Endometrium (tissue), 2 donors: ENCODE results near the gene SPATA3.

Source experiments
- FAIRE-seq: peaks from 2 replicates; lab custom pipeline; 2012; peaks lifted over from hg19 to GRCh38; lab: Jason Lieb, UNC
- donor health status: control.
- donor health status: control.

Gene SPATA3

DNA sequence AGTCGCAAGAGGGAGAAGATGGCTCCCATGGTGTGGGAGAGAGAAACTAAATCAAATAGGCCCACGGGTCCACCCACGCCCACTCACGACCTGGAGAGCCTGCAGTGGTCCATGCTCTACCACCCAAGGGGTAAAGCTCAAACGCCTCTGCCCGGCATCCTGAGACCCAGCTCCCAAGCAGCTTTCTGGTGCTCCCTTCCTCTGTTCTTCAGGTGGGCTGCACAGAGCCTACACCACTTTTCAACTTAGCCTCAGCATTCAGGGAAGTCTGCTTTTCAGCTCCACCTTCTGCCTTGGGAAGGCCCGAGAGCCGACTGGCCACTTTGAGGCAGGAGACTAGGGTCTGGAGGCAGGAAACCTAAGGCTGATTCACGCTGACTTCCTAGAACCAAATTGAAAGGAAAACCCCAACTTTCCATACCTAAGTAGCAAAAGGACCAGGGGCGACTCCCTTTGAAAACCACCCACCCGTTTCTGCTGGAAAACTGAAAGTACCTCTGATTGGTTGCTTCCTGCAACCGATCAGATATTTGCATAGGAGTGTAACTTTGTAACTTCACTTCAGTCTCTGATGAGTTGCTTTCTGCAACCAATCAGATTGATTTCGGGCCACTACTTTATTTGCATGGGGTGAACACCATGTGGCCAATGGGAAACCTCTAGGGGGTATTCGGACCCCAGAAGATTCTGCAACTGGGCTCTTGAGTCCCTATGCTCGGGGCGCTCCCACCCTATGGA, 26.8 kb upstream of the SPATA3 start:
- no peak for FAIRE-seq

- no peak for FAIRE-seq
Measured at GRCh38 chr2:230969659-230970015, 26.3 kb upstream of the SPATA3 start.

DNA sequence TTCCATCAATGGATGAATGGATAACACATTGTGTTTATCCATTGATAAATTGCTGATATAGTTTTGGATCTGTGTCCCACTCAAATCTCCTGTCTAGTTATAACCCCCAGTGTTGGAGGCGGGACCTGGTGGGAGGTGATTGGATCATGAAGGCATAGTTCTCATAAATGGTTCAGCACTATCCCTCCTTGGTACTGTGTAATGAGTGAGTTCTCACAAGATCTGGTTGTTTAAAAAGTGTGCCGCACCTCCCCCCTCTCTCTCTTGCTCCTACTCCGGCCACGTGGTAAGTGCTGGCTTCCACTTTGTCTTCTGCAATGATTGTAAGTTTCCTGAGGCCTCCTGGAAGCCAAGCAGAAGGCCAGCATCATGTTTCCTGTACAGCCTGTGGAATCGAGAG, 23.9 kb upstream of the SPATA3 start:
- no peak for FAIRE-seq

GRCh38 chr2:230974096-230974913, 21.6 kb upstream of the SPATA3 start:
- no peak for FAIRE-seq

DNA sequence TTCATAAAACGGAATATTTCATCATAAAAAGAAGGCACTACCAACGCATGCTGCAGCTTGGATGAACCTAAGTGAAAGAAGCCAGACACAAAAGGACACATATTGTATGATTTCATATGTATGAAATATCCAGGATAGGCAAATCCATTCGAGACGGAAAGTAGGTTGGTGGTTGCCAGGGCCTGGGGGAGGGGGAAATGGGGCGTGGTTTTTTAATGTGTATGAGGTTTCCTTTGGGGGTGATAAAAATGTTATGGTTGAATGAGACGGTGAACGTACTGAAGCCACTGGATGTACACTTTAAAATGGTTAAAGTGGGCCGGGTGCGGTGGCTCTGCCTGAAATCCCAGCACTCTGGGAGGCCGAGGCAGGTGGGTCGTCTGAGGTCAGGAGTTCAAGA, 20.0 kb upstream of the SPATA3 start:
- no peak for FAIRE-seq

DNA sequence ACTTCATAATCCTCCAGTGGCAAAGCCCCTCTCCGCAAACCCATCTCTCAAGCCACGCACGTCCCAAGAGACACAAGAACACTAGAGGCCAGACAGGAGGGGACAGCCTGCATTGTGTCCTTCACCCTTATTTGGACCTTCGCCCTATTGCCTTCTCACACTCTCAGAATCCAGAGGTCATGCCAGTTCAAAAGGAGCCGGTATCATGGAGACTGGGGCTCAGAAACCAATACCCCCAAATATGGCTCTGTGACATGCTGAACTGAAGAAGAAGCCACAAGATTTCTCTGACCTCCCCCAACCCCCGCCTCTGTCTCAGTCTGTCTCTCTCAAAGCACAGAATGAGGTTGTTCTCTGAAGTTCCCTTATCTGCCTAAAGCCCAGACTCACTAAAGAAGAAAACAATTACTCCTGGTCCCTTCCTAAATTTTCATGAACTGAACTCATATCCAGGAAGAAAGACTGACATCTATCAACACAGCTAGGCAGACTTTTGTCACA, 19.2 kb upstream of the SPATA3 start:
- FAIRE-seq, result no peak

DNA sequence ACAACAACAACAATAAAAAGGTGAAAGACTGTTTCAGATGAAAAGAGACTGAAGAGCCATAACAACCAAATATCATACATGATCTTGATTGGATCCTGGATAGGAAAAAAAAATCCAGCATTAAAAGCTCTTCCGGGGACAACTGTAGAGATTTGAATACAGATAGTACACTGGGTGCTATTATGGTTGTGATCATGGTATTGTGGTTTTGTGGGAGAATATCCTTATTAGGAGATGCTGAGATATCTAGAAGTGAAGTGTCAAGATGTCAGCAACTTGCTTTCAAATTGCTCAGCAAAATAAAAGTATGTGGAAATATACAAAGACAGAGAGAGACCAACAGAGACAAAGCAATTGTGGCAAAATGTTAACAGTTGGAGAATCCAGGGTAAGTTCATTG, 15.5 kb upstream of the SPATA3 start:
- FAIRE-seq, result no peak

DNA sequence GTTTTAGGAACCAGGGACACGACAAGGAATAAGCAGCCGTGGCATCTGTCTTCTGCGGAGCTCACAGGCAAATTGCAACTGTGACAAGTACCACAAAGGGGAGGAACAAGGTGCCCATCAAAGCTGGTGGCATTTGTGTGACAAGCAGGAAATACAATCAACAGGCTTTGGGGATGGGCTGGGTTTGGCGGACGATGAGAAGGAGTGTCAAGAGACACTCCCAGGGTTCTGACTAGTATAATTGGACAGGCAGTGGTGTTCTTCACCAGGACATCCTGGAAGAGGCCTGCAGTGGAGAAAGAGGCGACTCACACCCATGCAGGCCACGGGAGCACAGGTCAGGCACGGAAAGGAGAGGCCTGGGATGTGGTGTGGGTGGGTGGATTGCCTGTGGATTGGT, 14.2 kb upstream of the SPATA3 start:
- FAIRE-seq, result no peak

DNA sequence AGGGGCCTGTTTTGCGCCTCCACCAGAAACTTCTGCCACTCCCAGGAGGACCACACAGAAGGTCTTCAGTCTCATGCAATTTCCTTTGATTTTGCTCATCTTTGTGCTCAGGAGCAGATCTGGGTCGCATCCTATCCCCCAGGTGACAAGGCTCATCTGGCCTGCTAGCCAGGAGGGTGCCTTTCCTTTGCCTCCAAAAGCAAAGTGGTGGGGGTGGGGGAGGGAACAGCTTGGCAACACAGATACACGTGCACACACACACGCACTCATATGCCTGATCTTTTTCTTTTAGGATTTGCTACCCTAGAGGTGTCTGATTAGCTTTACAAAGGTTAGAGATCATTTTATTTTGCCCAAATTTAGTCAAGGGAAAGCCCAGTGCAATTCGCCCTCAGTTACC, 13.8 kb upstream of the SPATA3 start:
- no peak for FAIRE-seq

GRCh38 chr2:230982528-230982927, 13.4 kb upstream of the SPATA3 start:
- FAIRE-seq, result no peak

DNA sequence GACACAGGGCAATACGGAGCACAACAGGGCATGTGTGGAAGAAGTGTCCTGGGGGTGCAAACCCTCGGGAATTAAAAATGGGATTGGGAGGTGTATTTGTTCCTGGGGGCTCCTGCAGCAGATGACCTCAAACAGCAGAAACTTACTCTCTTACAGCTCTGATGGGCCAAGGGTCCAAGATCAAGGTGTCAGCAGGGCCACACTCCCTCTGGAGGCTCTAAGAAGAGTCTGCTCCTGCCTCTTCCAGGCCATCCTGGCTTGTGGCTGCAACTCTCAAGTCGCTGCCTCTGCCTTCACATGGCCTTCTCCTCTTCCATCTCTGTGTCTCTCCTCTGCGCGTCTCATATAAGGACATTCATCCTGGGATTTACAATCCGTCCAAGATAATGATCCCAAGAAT, 12.4 kb upstream of the SPATA3 start:
- FAIRE-seq, result no peak

DNA sequence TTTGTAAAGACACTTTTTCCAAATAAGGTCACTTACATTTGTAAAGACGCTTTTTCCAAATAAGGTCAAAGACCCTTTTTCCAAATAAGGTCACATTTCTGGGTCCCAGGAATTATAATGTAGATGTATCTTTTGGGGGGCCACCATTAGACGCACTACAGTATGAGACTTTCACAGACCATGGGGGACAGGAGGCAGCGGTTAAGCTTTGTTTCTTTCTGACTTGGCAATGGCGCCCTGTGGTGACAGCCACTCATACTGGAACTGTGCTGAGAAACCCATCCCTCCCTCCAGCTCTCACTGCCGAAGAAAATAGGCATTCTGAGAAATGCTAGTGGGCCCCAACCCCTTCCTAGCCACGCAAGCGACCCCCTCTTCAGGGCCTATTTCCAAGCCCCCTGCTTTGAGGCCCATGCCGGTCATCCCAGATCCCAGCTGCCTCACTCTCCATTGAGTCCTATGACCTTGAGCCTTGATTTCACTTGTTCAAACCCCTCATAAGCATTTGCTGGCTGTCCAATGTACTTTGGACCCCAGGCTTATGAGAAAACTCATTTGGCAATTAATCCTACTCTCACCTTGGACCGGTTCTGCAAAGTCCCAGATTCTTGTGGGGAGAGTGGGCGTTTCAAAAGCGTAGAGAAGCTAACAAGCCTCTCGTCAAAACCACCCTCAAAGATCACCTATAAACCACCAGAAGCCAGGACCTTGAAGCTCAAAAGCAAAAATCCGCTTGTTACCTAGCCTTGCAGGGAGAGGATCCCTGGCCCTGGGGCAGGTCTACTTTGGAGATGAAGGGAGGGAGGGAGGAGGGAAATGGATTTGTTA, 11.3 kb upstream of the SPATA3 start:
- FAIRE-seq, result no peak

GRCh38 chr2:230985519-230986231, 10.2 kb upstream of the SPATA3 start:
- no peak for FAIRE-seq

DNA sequence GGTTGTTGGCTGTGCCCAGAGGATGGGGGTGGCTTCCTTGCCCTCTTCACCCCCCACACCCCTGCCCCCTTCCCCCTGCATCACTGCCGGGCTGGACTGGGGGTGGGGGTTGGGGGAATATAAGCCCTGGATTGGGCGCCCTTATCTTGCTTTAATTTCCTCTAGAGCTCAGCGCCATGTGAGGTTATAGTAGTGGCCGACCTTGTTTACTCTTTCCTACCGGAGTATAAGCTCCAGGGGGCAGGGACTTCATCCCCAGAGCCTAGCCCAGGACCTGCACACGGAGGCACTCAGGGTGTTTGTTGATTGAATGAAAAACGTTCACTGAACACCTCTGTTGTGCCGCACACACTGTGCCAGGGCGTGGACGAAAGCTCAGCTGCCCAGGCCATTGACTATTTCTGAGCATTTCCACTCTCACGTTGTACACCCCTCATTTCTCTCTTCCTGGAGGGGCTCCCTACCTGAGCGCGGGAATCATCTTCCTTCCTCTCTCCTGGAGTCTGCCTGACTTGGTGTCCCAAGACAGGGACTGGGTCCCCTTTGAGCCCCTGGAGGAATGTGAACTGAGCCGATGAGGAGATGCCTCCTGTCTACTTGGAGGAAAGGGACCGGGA, 9.3 kb upstream of the SPATA3 start:
- FAIRE-seq, result no peak

GRCh38 chr2:230987137-230988020, 8.5 kb upstream of the SPATA3 start:
- FAIRE-seq, result no peak

DNA sequence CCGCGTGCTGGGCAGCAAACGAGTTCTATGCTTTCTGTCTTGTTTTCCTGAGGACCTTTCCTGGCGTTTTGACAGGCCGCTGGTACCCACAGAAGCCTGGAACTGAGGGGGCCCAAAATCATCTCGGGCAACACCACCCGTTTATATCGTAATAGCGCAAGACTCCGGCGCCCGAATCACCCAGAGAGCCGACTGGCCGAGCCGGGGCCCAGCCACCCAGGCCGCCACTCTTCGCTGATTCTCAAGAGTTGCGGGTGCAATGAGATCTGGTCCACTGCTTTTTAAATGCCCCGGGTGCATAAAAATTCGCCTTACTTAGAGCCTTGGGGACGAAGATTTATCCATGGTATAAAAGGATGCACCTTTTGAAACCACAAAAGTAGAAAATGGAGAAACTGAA, 6.2 kb upstream of the SPATA3 start:
- no peak for FAIRE-seq

- no peak for FAIRE-seq
Measured at GRCh38 chr2:230990131-230990898, 5.6 kb upstream of the SPATA3 start.

DNA sequence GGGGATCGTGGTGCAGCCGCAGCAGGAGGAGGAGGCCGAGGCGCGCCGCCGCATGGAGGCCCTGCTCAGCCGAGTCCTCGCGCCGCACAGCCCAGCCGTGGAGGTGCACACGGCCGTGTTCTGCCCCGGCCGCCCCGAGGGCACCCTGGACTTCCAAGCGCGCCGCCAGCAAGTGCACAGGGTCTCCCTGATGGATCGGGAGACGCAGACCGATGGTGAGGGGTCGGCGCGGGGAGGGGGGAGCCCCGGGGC, 5.1 kb upstream of the SPATA3 start:
- FAIRE-seq, result no peak

GRCh38 chr2:230991598-230991997, 4.3 kb upstream of the SPATA3 start:
- FAIRE-seq, result no peak

DNA sequence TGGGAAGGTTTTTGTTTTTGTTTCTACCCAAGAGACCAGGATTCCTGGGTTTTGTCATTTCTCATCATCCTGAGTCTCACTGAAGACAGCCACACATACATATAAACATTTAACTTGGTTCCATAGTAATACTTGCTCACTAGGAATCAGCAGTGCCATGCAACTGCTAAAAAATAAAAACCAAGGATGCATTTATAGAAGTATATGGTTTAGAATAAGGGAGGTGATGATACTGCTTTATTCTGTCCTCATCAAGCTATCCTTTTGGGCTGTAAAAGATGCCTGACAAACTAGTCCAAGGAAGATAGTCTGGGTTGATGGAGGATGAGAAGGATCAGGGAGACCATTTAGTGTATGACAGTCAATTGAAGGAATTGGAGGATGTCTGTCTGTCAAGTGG, 740 bp downstream of the SPATA3 start:
- no peak for FAIRE-seq
